Hematopoietic multipotent progenitor cell treated with erythropoietin and hydrocortisone succinate and interleukin-3 and kit ligand, for 15 days (in vitro differentiated cells): Measurements from ENCODE around the gene LDHAL6B.
"Not testable (repeated sequence)": the region's sequence is repeated elsewhere in the genome, so short reads cannot be mapped to it uniquely, and the experiment has no call there.

Experiments
- DNase-seq: peaks from one replicate; pipeline ENCODE4 v3.0.0-alpha.2; 2015; ENCODE audit warnings: low spot score

The LDHAL6B gene

DNA sequence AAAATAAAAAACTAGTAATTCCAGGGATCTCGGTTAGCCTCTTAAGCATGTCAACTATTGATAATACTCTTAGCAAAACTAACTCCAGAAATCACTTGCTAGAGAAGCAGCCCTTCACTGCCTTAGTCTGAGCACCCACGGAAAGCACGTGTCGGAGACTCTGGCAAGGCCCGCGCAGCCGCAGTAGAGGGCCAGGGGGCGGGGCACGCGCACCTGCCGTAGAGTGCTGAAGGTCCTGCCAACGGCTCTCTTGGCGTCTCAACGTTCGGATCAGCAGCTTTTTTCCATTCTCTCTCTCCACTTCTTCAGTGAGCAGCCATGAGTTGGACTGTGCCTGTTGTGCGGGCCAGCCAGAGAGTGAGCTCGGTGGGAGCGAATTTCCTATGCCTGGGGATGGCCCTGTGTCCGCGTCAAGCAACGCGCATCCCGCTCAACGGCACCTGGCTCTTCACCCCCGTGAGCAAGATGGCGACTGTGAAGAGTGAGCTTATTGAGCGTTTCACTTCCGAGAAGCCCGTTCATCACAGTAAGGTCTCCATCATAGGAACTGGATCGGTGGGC, at the start of gene LDHAL6B:
Gene LDHAL6B (plus strand): TSS at position 221 of the 561 bp plus-strand sequence. CDS start 98 bp downstream, at position 319.
- no peak for DNase-seq

DNA sequence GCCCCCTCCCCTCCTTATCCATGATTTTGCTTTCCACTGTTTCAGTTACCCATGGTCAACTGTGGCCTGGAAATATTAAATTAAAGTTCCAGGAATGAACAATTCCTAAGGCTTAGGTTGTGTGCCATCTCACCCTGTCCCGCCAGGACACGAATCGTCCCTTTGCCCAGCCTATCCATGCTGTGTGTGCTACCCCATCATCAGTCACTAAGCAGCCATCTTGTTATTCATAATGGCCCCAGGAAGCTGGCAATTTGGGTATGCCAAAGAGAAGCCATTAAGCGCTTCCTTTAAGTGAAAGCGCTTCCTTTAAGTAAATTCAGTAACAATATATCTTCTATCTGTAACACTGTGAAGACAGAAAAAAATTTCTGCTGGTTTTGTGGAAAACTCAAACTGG, 49.2 kb upstream of the LDHAL6B start:
- DNase-seq: no peak

DNA sequence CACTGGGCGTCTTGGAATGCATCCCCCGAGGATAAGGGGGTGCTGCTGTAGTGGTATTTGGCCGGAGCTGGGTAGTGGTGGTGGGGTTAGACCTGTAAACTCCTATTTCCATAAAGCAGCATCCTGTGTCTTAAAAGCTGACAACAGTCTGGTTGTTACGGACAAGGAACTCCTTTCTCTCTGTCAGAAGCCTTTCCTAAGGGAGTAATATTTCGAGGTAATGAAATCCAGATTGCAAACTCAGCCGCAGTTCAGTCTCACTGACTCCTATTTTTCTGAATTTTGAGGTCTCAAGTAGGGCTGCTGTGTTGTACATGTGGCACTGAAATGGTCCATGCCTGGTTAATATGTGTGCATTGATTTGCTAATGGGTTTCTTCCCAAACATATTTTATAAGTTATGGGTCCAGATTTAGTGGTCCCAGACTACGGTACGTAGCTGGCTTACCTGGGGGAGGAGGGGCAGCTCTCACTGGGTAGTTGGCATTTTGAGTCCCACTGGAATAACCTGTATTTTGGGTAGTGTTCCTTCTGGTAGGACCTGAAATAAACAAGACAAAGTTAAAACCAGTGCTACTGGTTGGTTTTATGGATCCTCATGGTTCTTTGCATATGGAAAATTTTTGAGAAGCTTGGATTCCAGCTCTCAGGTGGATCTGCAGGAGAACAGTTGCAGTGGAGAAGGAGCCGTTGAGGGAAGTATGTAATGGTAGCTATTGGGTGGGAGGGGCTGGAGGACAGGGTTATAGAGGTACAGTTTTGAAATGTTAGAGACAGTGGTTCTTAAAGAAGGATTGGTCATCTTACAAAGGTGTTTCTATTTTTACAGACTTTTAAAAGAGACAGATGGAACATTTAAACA, 48.6 kb upstream of the LDHAL6B start:
- no peak for DNase-seq

DNA sequence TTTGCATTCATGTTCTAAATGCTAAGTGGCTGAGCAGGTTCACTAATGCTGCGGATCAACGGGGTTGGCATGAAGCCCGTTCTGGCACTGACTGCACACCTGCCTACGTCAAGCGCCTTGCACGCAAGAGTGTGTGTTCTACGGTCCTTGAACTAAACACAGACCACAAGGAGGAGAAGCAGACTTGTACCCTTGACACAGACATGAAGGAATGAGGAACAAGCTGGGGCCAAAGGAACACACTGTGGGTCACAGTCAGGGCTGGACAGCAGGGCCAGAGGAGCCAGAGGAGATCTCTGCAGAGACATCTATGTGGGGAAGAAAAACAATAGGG, 48.0 kb upstream of the LDHAL6B start:
- DNase-seq: no peak

DNA sequence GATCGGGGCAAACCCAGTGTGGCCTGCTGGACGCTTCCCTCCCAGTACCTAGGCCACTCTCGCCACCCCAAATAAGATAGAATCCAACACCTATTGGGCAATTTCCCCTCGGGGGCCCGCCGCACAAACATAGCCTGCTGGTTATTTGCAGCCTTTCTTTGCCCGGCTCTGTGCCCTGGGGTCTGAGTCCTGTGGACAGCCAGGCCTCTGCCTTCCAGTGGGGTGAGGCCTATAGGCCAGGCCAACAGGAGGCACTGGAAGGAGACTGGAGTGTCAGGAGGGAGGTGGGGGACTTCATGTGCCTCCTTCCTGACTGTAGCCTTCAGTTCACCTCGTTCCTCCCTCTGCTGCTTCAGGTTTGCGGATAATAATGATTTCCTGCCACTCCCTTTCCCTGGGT, 47.4 kb upstream of the LDHAL6B start:
- no peak for DNase-seq

DNA sequence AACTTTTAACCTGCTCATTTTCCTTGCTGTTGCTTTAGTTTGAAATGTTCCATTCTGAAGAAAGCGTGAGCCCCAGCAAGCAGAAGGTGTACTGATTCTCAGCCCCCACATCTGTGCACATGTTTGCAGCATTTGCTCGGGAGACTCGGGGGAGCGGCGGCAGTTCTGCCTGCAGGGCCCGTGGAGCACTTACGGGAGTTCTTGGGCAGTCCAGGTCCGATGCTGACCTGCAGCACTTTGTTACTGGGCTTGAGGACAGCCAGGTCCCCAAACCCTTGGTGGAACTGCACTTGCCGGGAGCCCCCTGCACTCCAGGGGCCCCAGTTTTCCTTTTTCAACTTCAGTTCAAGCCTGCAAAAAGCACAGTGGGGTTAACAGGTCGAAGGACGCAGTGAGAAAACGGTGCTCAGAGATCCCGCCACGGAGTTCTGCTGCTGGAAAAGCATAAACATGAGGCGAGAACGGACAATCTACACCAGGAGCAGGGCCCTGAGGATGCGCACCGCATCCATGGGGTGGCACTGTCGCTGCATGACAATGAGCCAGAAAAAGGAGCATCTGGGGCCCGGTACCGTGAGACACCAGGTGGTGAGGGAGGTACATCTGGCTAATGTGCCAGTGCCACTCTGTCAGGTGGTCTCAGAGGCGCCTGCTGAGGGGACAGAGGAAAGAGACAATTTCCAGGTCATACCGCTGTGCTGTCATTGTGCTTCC, 45.6 kb upstream of the LDHAL6B start:
- DNase-seq: no peak

DNA sequence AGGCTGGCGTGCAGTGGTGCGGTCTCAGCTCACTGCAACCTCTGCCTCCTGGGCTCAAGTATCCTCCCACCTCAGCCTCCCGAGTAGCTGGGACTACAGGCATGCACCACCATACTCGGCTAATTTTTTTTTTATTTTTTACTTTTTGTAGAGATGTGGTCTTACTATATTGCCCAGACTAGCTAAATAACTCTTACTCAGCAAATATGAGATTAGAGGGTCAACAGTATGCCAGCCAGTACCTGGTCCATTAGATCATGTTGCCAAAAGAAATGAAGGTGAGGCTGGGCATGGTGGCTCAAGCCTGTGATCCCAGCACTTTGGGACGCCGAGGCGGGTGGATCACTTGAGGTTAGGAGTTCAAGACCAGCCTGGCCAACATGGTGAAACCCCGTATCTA, 44.6 kb upstream of the LDHAL6B start:
- DNase-seq: not testable (repeated sequence)

DNA sequence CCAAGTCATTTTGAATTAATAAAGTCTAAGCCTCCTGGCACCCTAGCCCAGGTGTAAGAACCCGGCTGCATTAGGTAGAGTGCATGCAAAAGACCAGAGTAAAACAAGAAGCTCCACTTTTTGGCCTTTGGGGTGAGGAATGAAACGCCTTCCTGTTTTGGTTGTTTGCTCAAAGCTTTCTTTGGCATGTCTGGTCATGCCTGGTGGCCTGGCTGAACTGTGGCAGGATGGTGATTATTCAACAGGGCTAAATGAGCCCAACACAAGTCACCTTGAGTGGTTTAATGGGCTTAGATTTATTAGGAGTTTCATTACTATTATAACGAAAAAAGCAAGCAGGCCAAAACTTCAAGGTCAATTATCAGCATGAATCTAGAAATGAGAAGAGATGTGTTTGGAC, 40.9 kb upstream of the LDHAL6B start:
- DNase-seq: no peak

DNA sequence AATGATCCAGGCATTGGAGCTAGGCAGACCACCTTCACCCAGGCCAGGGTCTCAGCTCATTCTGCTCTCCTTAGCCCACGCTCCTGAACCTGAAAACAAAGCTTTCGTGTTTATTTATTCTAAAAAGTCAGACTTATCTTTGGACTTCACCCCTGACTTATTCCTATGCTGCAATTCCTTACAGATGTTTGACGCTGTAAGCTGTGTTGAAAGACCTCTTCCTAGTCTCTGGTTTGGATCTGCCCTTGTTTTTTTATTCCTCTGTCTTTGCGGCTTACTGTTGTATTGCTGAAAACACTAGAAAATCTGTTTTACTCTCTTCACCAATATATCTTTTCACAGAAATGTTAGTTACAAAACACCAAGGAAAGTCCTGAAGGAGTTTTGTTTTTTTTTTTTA, 40.5 kb upstream of the LDHAL6B start:
- DNase-seq: no peak

DNA sequence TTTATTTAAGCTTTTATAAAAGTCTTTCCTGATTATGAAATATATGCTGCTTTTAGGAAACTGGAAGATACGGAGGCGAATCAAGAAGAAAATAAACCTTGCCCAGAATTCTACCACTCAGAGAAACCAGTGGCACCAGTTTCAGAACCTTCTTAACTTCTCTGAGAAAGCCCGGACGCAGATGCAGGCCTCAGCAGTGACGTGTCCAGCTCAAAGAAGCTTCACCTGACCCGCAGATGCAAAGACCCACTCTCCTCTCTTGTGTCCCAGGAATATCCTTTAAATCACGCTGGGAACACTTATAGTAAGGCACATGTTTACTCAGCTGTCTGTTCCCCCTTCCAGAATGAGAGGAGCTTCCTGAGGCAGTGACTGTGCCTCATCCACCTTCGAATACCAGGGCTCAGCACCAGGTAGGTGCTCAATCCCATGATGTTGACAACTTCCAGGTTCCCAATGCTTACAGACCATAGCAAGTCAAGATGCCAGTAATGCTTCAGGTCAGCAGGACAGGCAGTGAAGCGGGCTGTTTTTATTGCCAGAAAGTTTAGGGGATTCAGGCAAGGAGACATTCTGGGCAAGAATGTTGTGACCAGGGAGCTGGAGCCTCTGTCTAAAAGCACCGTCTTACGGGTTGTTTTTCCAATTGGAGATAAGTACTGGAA, 39.9 kb upstream of the LDHAL6B start:
- DNase-seq: no peak

DNA sequence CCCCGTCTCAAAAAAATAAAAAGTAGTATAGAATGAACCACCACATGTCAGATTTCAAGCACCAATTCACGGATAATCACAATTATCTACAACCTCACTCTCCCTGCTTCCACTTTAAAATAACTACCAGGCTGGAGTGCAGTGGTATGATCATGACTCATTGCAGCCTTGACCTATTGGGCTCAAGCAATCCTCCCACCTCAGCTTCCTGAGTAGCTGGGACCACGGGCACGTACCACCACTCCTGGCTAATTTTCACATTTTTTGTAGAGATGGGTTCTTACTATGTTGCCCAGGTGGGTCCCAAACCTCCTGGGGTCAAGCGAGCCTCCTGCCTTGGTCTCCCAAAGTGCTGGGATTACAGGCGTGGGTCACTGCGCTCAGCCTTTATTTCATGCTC, 38.1 kb upstream of the LDHAL6B start:
- DNase-seq: no peak

DNA sequence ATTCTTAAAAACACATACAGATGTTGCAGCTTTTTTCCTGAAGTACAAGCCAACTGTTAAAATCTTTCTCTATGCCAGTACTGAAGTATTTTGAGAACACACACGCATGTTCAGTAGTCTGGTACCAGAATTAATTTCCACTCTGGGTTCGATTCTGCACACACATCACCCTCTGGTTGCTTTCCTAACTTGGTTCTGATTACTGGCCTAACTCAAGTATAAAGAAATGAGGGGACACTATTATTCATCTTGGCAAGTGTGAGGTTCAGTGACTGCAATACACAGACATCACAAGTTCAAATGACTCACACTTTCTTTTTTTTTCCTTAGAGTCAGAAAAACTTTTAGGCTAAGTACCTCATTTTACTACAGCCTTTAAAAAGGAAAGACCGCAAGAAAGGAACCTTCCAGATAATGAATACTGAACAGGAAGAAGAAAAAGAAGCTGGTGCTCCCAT, 37.4 kb upstream of the LDHAL6B start:
- no peak for DNase-seq

DNA sequence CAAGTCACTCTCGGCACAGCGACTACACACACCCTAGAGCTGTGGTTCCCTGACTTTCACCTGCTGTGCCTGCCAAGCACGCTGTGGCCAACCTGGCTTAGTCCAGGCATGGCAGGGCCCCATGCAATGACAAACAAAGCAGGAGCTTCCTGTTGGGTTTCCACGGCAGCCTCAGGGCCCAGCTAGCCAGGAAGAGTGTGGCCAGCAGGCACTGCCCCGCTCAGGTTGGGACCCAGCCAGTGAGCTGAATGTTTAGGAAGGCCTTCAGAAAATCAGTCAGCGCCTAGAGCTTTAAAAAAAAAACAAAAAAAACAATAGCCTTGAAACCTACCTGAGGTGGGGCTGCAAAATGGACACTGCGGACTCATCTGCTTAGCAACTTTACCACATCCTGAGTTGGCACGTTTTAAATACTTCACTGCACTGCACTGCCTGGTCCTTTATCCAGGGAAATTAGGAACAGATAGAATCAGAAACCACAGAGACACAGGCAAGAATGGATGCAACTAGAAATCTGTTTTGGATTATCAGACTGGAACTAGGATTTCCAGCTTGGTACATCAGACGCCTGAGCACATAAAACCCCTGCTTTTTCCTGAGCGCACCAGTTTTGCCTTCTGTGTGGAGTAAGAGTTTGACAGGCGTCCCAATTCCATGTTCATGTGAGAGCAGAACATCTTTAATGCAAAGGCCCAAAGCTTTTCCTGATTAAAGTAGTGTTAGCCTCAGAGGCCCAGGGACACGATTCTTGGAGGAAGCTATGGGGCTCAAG, 36.2 kb upstream of the LDHAL6B start:
- DNase-seq: no peak

DNA sequence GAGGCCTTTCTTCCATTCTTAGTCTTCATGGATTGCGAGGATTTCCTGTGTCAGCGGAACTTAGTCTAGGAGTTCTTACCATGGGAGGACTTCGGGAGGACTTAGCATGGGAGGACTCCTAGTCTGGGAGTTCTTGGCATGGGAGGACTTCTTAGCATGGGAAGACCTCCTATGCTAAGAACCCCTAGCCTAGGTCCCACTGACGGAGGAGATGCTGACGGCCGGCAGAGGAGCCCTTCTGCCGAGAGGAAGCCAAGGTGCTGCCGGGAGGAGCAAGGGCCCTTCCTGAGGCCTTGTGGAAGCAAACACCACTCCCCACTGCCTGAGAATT, 35.6 kb upstream of the LDHAL6B start:
- no peak for DNase-seq

DNA sequence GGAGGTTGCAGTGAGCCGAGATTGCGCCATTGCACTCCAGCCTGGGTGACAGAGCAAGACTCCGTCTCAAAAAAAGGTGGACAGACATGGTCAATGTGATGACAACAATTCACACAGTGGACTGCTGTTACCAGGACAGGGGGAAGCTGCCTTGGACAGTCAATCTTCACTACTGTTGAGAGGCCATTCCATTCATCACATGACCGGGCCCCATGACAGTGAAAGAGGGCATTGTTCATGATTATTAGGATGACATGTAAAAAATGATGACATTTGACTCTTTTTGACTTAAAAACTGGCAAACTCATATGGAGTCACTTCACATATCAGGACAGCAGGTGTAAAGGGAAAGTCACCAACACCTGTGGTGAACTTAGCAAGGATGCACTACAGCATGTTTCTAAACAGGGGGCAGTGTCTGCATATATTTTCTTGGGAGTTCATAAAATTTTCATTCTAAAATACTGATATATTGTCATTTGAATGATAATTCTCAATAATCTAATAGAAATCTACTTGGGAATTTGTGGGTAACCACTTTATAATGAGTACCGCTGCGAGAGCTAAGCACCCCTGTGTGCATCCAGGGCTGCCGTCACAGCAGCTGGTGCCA, 34.2 kb upstream of the LDHAL6B start:
- no peak for DNase-seq

DNA sequence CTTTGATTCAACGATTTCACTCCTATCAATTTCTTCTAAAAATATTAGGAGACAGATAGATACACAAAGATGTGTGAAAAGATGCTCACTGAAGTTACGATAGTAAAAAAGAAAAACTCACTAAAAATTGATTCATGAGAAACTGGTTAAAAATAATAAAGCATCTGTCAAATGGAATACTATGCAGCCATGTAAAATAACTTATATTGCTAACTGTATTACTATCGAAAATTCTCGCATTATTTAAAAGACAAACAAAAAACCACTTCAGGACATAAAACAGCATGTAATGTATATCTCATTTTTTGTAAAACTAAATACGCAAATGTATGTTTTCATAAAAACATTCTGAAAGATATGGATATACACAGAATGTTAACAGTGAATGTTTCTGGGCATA, 33.4 kb upstream of the LDHAL6B start:
- DNase-seq: no peak

DNA sequence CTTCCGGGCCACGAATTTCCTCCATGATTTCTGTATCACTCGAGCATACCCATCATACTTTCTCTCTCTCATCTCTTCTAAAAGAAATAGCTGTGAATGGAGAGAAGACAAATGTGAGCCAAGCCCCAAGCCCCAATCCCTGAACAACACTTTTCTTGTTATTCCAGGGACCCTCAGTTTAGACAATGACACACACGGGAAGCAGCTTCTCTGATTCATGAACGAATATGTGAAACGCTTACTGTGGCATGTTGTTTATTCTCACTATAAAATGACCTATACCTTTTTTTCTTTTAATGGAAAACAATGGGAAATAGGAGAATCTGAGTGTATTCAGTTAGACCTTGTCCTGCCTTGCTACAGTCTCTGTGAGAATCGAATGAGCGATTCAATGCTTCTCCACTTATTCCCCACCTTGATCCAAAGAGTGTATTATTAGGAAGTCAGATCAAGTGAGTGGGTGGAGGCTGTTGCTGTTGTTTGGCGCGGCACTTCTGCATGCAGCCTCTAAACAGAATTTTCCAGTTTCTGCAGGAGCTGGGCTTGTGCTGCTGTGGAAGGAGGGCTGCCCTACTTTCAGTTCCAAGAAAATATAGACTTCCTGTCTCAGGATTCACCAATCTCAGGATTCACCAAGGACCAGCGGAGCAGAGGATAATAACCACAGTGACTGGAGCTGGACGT, 32.4 kb upstream of the LDHAL6B start:
- no peak for DNase-seq

DNA sequence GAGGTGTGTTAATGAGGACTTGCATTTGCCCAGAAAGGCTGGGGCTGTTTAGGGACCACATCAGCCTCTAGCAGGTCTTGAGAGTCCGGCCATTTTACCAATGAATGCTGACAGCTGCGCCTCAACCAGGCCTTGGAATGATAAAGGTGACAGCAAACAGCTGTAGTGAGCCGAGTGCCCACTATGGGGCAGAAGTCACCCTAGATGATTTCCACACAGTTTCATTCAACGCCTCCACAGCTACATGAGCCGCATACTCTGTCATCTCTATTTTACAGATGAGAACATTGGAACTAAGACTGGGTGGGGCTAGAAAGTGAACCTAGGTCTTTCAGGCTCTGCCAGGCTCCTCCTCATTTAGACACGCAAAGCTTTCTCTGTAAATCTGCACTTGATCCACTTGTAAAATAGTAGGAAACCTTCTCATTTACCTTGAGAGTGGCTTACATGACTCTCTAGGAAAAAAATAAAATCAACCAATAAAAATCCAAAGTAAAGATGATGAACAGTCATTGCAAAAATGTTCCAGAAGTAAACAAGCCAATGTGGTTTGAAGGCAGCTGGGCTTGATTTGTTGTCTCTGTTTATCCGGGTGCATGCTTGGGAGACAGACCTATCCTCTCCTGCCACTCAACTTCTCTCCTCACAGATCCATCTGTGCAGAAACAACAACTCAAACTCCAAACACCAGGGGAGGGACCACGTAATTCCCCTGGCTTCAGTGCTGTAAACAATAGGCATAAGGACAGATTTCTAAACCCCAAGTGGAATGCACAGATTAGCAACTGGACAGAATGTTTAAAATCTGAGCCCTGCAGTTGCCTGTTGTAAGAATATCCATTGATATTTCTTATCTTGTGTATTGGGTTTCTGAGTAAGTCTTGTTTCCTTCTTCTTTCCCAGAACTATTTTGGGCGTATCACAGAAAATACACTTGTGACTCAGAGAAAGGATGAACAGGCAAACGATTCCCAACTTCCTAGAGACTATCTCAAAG, 31.5 kb upstream of the LDHAL6B start:
- no peak for DNase-seq

DNA sequence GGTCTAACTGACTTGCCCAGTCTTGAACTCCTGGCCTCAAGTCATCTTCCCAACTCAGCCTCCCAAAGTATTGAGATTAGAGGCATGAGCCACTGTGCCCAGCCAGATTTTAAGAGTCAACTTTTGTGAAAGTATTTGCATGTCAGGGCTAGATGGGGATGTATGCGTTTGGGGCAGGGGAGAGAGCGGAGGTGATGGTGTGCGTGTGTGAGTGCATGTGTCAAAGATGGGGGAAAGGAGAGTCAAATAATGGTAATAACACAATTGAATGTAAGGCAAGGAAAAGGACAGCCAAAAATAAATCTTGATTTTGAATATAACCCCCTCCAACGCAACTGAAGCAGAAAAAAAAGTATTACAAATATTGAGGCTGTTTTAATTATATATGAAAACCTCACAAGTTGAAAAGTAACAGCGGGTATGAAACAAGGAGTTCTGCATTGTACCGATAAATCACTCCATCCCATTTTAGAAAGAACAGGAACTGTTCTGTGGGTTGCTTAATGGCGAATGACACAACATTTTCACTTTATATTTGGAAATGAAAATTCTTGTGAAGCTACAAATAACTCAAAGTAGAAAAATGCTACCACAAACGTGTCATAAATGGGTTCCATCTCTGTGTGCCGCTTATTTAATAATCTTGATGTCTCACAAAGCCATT, 29.9 kb upstream of the LDHAL6B start:
- no peak for DNase-seq
